Measurements from ENCODE around the gene ENPEP.

Gene ENPEP

GRCh38 chr4:110609044-110609750 is 133.2 kb downstream of the ENPEP start:
- no peak for DNase-seq

GRCh38 chr4:110610620-110610939 is 134.6 kb downstream of the ENPEP start:
- no peak for DNase-seq

DNA sequence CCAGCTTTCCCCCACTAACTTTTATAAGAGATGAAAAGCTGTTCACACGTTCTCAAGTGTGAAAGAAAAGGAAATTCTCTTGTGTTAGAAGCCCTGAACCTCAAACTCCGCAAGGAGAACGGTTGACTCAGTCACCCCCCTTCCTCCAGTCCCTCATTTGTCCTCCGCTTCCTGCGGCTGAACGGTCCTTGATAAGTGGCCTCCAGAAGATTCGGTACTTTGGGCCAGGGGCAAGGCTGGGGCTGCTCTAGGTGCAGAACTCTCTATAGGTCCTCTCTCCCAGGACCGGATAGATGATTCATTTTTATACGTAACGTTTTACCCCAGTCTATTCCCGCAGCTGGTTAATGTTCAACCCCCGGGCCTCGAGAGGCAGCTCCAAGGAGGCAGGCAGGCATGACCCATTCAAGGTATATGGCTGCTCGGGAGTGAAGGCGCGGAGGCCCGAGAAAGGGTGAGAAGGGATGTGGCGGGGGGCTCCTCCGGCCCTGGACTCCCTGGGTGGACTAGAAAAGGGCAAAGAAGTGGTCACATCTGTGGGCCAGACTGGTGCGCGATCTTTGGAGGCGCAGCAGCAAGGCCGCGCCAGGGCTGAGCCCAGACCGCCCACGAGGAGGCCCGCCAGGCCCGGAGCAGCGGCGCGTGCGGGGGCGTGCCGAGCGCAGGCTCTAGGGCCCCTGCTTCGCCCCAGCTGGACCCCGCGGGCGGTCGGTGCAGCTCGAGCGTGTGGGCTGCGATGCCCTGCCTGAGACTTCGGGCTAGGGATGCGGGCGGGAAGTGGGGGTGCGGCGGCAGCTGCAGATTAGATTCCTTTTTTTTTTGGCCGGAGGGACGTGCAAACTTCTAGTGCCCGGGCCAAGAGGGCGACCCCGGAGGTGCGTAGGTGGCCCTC is 135.2 kb downstream of the ENPEP start:
- DNase-seq = no peak

- DNase-seq = no peak
These were observed 136.1 kb downstream of the ENPEP start for GRCh38 chr4:110611968-110612447.

DNA sequence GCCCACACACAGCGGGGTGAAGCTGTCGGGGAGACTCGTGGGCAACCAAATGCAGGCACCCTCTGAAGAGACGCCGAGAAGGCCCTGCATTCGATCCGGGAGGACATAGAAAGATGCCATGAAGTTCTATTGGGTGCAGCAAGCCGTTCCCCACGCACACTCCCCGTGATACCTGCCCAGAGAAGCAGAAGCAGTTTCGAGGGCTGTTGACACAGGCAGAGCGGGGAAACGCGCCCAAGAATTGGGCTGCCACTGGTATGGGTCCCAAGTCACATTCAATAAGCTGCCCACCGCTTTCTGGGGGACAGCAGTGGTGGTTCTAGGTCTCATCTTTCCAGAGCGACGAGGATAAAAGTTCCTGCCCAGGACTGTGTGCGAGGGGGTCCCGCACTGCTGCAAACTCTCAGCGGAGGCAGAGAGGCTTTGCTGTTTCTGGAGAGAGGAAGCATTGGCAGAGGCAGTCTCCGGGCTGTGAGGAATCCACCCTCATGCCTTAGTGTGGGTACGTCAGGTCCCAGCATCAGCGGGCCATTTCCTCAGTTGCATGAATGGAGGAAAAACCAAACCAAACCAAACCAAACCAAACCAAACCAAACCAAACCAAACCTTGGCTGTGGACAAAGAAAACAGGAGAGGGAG is 136.8 kb downstream of the ENPEP start:
- no peak for DNase-seq

DNA sequence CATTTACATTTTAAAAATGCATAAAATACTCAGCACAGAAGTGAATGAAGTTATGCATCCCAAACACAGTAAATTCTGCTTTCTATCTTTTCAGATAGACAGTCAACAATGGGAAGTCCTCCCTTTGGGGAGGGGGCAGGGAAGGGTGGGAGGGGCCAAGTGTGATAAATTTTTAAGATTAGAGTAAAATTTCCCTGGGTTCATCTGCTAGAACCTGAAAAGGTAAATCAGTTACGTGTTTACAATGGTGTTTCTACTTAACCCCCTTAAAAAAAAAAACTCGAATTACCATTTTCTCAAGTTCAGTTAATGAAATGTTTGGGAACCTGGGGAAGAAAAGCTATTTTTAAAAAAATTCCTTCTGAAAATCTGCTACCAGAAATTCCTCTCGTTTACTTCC is 137.8 kb downstream of the ENPEP start:
- no peak for DNase-seq

- no peak for DNase-seq
These were observed 138.4 kb downstream of the ENPEP start for GRCh38 chr4:110614173-110614963.

Measured in NCI-H187 treated with DMSO at 0.1 percent for 48 hours (cell line).